LNCAP (cell line): ENCODE measurements around the gene TRIM29.

Experiments used
- CTCF ChIP-seq: fragments of 450-650 bp; IDR thresholded peaks from 2 replicates; pipeline ENCODE4 v1.5.1; 2017; ENCODE audit warnings: mild to moderate bottlenecking

Gene TRIM29

DNA sequence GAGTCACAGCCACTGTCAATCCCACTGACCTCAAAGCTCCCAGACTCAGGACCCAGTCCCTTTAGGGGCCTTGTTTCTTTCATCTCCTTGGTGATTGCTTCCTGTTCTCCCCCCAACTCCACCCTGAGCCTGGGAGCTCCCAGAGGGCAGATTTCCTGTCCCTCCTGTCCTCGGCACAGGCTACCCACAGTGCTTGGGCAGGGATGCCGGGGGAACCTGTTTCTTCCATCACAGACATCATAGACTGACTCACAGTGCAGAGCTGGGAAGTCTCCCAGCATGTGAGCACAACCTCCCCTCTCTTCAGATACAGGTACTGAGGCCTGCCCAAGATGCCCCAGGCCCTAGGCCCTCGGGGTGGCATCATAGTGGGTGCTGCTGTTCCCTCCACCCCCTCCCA lies 16.6 kb downstream of the TRIM29 start:
- no peak for TF ChIP-seq CTCF

DNA sequence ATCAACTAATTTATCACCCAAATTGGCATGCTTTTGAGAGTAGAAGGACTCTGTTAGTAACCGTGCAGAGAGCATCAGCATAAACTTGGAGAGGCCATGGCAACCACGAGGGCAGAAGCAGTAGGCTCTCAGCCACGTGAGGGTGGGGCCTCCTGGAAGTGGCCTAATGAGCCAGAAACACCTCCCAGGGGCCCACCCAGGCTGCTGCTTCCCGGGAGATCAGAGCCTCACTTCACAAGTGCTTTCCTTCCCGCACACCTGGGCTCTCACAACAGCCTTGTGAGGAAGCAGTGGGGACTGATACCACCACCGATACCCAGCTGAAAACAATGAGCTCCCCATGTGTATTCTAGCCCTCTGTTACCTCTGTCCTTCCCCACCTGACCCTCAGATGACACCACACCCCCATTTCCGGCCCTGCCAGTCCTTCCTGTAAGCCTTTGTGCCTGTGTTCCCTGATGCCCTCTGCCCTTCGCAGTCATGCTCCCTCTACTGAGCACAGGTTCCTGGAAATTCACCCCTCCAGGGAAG lies 17.0 kb downstream of the TRIM29 start:
- TF ChIP-seq CTCF: no peak

GRCh38 chr11:120119121-120119520 lies 18.8 kb downstream of the TRIM29 start:
- no peak for TF ChIP-seq CTCF

DNA sequence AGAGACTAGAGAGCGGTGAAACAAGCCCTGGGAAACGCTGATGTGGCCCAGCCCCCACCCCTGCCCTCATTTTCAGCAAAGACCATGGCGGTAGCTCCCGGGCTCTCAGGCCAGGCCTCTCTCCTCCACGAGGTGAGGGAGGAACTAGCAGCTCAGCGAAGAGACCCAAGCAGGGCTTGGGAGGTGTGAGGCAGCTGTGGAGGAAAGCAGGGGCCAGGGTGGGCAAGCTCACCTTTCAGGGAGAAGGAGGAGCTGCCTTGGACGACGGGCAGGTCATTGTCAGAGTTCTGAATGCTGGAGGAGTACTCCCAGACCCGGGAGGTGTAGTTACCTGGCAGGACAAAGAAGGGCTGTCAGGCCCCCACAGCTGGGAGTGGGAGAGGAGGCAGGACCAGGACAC lies 19.9 kb downstream of the TRIM29 start:
- no peak for TF ChIP-seq CTCF

GRCh38 chr11:120116966-120117365 lies 20.9 kb downstream of the TRIM29 start:
- no peak for TF ChIP-seq CTCF

- peak; percentile 44 for TF ChIP-seq CTCF
Measured at GRCh38 chr11:120115272-120116000, 22.5 kb downstream of the TRIM29 start.

DNA sequence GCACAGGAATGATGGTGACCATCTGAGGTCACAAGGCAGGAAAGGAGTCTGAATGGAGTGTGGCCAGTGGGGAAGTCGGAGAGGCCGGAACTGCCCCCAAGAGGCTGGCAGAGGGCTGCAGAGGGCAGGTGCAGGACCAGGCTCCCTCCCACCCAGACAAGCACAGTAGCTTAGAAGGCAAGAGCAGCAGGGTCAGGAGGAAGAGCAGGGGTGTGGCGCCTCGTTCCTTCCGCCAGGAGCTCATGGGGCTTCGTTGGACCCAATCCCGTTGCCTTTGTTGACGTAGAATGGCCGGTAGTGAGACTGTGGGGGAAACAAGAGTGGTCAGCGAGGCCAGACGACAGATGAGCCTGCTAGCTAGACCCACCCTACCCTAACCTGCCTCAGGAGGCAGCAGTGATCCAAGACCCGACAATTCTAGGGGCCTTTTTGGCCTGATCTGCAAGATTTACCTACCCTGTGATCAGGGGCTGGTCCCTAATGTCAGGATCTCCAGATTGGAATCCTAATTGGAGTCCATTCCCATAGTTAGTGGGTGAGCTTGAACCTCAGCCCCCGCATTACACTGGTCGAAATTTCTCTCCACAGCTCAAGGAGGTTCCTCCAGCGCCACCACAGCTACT lies 25.6 kb downstream of the TRIM29 start:
- TF ChIP-seq CTCF: no peak
